Hepatocyte (in vitro differentiated cells): ENCODE data around the gene PLEKHG3. TPM values are rescaled to one million over a fixed set of nuclear protein-coding genes. Genes with fewer than 3 reads are reported as not detected.

ENCODE experiments used
- DNase-seq: peaks from one replicate; pipeline ENCODE4 v3.0.0-alpha.2; 2016; ENCODE audit warnings: low spot score
- H2AFZ ChIP-seq: fragments of 200-600 bp; sonication (generic); 2 replicates; pipeline ENCODE4 v1.6.0; 2016; ENCODE audit warnings: antibody characterized with exemption, mild to moderate bottlenecking
- H3K27ac ChIP-seq: fragments of 200-600 bp; sonication (generic); 2 replicates; pipeline ENCODE4 v1.5.1; 2016; ENCODE audit warnings: mild to moderate bottlenecking
- H3K27me3 ChIP-seq: fragments of 200-600 bp; sonication (generic); 2 replicates; pipeline ENCODE4 v1.6.1; 2016
- H3K36me3 ChIP-seq: fragments of 200-600 bp; sonication (generic); replicated peaks from 2 replicates; pipeline ENCODE4 v1.5.1; 2016; ENCODE audit warnings: low read depth; ENCODE audit not compliant: insufficient read depth
- H3K4me1 ChIP-seq: fragments of 200-600 bp; sonication (generic); 2 replicates; pipeline ENCODE4 v1.5.1; 2016; ENCODE audit warnings: mild to moderate bottlenecking, moderate library complexity; ENCODE audit not compliant: insufficient read depth
- H3K4me2 ChIP-seq: fragments of 200-600 bp; sonication (generic); 2 replicates; pipeline ENCODE4 v1.6.0; 2016
- H3K4me3 ChIP-seq: fragments of 200-600 bp; sonication (generic); 2 replicates; pipeline ENCODE4 v1.5.1; 2016; ENCODE audit warnings: mild to moderate bottlenecking
- H3K79me2 ChIP-seq: fragments of 200-600 bp; sonication (generic); 2 replicates; pipeline ENCODE4 v1.6.0; 2017; ENCODE audit warnings: mild to moderate bottlenecking
- H3K9me2 ChIP-seq: fragments of 200-600 bp; sonication (generic); replicated peaks from 2 replicates; pipeline ENCODE4 v1.6.0; 2017; ENCODE audit warnings: mild to moderate bottlenecking; ENCODE audit not compliant: insufficient read depth
- H3K9me3 ChIP-seq: fragments of 200-600 bp; sonication (generic); 2 replicates; pipeline ENCODE4 v1.5.1; 2016; ENCODE audit warnings: low read depth, mild to moderate bottlenecking
- H4K20me1 ChIP-seq: fragments of 200-600 bp; sonication (generic); 2 replicates; pipeline ENCODE4 v1.6.0; 2016; ENCODE audit warnings: mild to moderate bottlenecking; ENCODE audit not compliant: insufficient read depth, poor library complexity, severe bottlenecking
- CTCF ChIP-seq: fragments of 200-600 bp; sonication (generic); IDR thresholded peaks from 2 replicates; pipeline ENCODE4 v1.5.1; 2016; ENCODE audit warnings: antibody characterized with exemption, mild to moderate bottlenecking; ENCODE audit not compliant: poor library complexity
- EZH2 ChIP-seq: fragments of 200-600 bp; sonication (generic); IDR thresholded peaks from 2 replicates; pipeline ENCODE4 v1.6.1; 2016; ENCODE audit warnings: antibody characterized with exemption, mild to moderate bottlenecking, borderline replicate concordance
- EZH2phosphoT487 ChIP-seq: fragments of 200-600 bp; sonication (generic); IDR thresholded peaks from one replicate; pipeline ENCODE4 v1.6.1; 2018; ENCODE audit warnings: antibody characterized with exemption, mild to moderate bottlenecking, low read depth, moderate library complexity; ENCODE audit not compliant: unreplicated experiment, severe bottlenecking
- WGBS: methylation state at CpG from one replicate; pipeline ENCODE4 v1.1.6; 2016; ENCODE audit warnings: low lambda C conversion rate; ENCODE audit errors: missing lambda C conversion rate; 5-methylcytosine and 5-hydroxymethylcytosine counted together
- polyA plus RNA-seq: library from polyadenylated mRNA; unstranded; fragments of >200 nt; fragmentation: Nextera tagmentation; extraction: Ambion mirVana; gene quantifications from 2 replicates; pipeline ENCODE4 v1.2.1, GENCODE V29; 2016
- total RNA-seq: library from RNA; depleted of rRNA; stranded (reverse); fragments of >200 nt; gene quantifications from 2 replicates; pipeline ENCODE4 v1.2.3, GENCODE V29; 2014

Gene PLEKHG3
- total and polyA plus RNA-seq, 2 experiments from 2014 or later, result 42.7 to 54.2 TPM

GRCh38 chr14:64763801-64764621 lies 59.8 kb downstream of the PLEKHG3 start:
- Histone ChIP-seq H3K27ac (peak overlapping the region; percentile 92), H3K27me3 (no peaks in the 10 kb centered on the region), H3K9me3 (no peaks in the 10 kb centered on the region), H4K20me1 (no peaks in the 10 kb centered on the region), H3K4me3 (no peak overlapping the region), H3K9me2 (no peaks in the 10 kb centered on the region), H3K79me2 (no peaks in the 10 kb centered on the region), H3K4me1 (peaks cover 56% of the 10 kb centered on the region), H3K36me3 (no peaks in the 10 kb centered on the region), H3K4me2 (peak overlapping the region; percentile 74), H2AFZ (peak overlapping the region; percentile 46)
- TF ChIP-seq CTCF (peak; percentile 30), EZH2 (no peak)
- 62% methylated on average over 18 of the region's 18 CpGs for WGBS
- peak; percentile 40 for DNase-seq

- H3K9me2 ChIP-seq, result no peaks in the 10 kb centered on the region
- peaks cover 47% of the 10 kb centered on the region for H3K4me1 ChIP-seq
- peak; percentile 89 for DNase-seq
- no peaks in the 10 kb centered on the region for H3K79me2 ChIP-seq
- no peak overlapping the region for H3K4me3 ChIP-seq
- 35% methylated on average over 22 of the region's 29 CpGs for WGBS
- H3K27ac ChIP-seq, result peak overlapping the region; percentile 92
- H4K20me1 ChIP-seq, result no peaks in the 10 kb centered on the region
- TF ChIP-seq CTCF (peak; percentile 97), EZH2 (no peak), EZH2phosphoT487 (no peak)
- no peaks in the 10 kb centered on the region for H3K9me3 ChIP-seq
- H2AFZ ChIP-seq, result peak overlapping the region; percentile 46
- no peaks in the 10 kb centered on the region for H3K36me3 ChIP-seq
- H3K27me3 ChIP-seq, result no peaks in the 10 kb centered on the region
- peak overlapping the region; percentile 74 for H3K4me2 ChIP-seq
Measured at GRCh38 chr14:64764641-64765520, 60.7 kb downstream of the PLEKHG3 start.

GRCh38 chr14:64765740-64766302 lies 61.6 kb downstream of the PLEKHG3 start:
- H3K27me3 ChIP-seq, result no peaks in the 10 kb centered on the region
- H3K4me3 ChIP-seq, result no peak overlapping the region
- H3K4me1 ChIP-seq, result peaks cover 38% of the 10 kb centered on the region
- H4K20me1 ChIP-seq, result no peaks in the 10 kb centered on the region
- TF ChIP-seq EZH2phosphoT487 (no peak), CTCF (no peak), EZH2 (no peak)
- no peaks in the 10 kb centered on the region for H3K9me2 ChIP-seq
- DNase-seq, result no peak
- H3K27ac ChIP-seq, result no peak overlapping the region
- no peaks in the 10 kb centered on the region for H3K9me3 ChIP-seq
- no peak overlapping the region for H2AFZ ChIP-seq
- WGBS, result 88% methylated on average over 4 of the region's 4 CpGs
- H3K79me2 ChIP-seq, result no peaks in the 10 kb centered on the region
- no peak overlapping the region for H3K4me2 ChIP-seq
- no peaks in the 10 kb centered on the region for H3K36me3 ChIP-seq
